CD14-positive monocyte (primary cell): Measurements from ENCODE around the gene KIF1A. TPM values are rescaled to one million over a fixed set of nuclear protein-coding genes. Genes with fewer than 3 reads are reported as not detected.
"Not testable (repeated sequence)": the region's sequence is repeated elsewhere in the genome, so short reads cannot be mapped to it uniquely, and the experiment has no call there.

Experiments
- DNase-seq, 3 donors: peaks; one replicate each; pipeline ENCODE4 v3.0.0-alpha.2; 2011 to 2022
- H2AFZ ChIP-seq: 2 replicates; pipeline ENCODE4 v1.6.0; 2012; ENCODE audit warnings: mild to moderate bottlenecking, low read depth, low read length, inconsistent platforms; ENCODE audit not compliant: insufficient read depth, poor library complexity, severe bottlenecking
- H3K27ac ChIP-seq, 2 donors: 1 replicate in 1 of 2; 2 replicates in 1 of 2; pipeline ENCODE4 v1.5.1; 2012 to 2013; ENCODE audit warnings: low read length in 2 of 2, control low read depth in 1 of 2, inconsistent platforms in 1 of 2, low read depth in 1 of 2, mild to moderate bottlenecking in 1 of 2
- H3K27me3 ChIP-seq, 2 donors: one replicate each; pipeline versions ENCODE4 v1.6.0 to v1.6.1; 2011 to 2013; ENCODE audit warnings: low read length in 2 of 2; ENCODE audit not compliant: control insufficient read depth in 2 of 2, insufficient read depth in 2 of 2
- H3K36me3 ChIP-seq, 2 donors: replicated peaks in 1 of 2; 1 replicate in 1 of 2; 2 replicates in 1 of 2; pipeline versions ENCODE4 v1.5.1 to v1.6.1; 2012 to 2013; ENCODE audit warnings: low read length in 2 of 2, control low read depth in 1 of 2, inconsistent platforms in 1 of 2, mild to moderate bottlenecking in 1 of 2; ENCODE audit not compliant: insufficient read depth in 2 of 2, control insufficient read depth in 1 of 2
- H3K4me1 ChIP-seq, 2 donors: 1 replicate in 1 of 2; 2 replicates in 1 of 2; pipeline versions ENCODE4 v1.5.1 to v1.6.1; 2012 to 2013; ENCODE audit warnings: low read length in 2 of 2, control low read depth in 1 of 2, inconsistent platforms in 1 of 2, mild to moderate bottlenecking in 1 of 2, moderate library complexity in 1 of 2; ENCODE audit not compliant: insufficient read depth in 2 of 2, control insufficient read depth in 1 of 2
- H3K4me2 ChIP-seq: replicated peaks from 2 replicates; pipeline ENCODE3; 2012; ENCODE audit warnings: low read length, moderate library complexity, mild to moderate bottlenecking; ENCODE audit not compliant: poor library complexity, severe bottlenecking; ENCODE audit errors: extremely low read depth
- H3K4me3 ChIP-seq, 3 experiments: fragments of 200-600 bp in 1 of 3; sonication (generic) in 1 of 3; replicated peaks in 1 of 3; 1 replicate in 2 of 3; 2 replicates in 1 of 3; pipeline ENCODE4 v1.5.1; 2011 to 2013; ENCODE audit warnings: low read length in 3 of 3, mild to moderate bottlenecking in 3 of 3, control low read depth in 2 of 3, low read depth in 2 of 3, inconsistent platforms in 1 of 3, moderate library complexity in 1 of 3
- H3K79me2 ChIP-seq: 2 replicates; pipeline ENCODE4 v1.6.0; 2012; ENCODE audit warnings: mild to moderate bottlenecking, control low read depth, inconsistent platforms, low read length, moderate library complexity; ENCODE audit not compliant: insufficient read depth
- H3K9ac ChIP-seq: 2 replicates; pipeline ENCODE4 v1.6.0; 2017; ENCODE audit warnings: low read length, mild to moderate bottlenecking; ENCODE audit not compliant: insufficient read depth, poor library complexity, severe bottlenecking
- H3K9me3 ChIP-seq, 2 donors: replicated peaks in 1 of 2; 1 replicate in 1 of 2; 2 replicates in 1 of 2; pipeline versions ENCODE4 v1.5.1 to v1.6.1; 2012 to 2013; ENCODE audit warnings: low read length in 2 of 2, control low read depth in 1 of 2; ENCODE audit not compliant: control insufficient read depth in 1 of 2, insufficient read depth in 1 of 2
- H4K20me1 ChIP-seq: 2 replicates; pipeline ENCODE4 v1.6.0; 2012; ENCODE audit warnings: mild to moderate bottlenecking, low read length, control low read depth, moderate library complexity; ENCODE audit not compliant: insufficient read depth
- H3K27ac Mint-ChIP-seq, 7 donors: one replicate each; pipeline ENCODE4 v1.8.0; 2020; ENCODE audit warnings: mild to moderate bottlenecking in 7 of 7, mixed read lengths in 7 of 7, moderate library complexity in 6 of 7, inconsistent platforms in 2 of 7
- H3K27me3 Mint-ChIP-seq, 3 donors: one replicate each; pipeline ENCODE4 v1.8.0; 2021 to 2022; ENCODE audit warnings: low read depth in 3 of 3, mild to moderate bottlenecking in 3 of 3, mixed read lengths in 3 of 3, moderate library complexity in 3 of 3, inconsistent platforms in 1 of 3
- H3K36me3 Mint-ChIP-seq, 2 donors: one replicate each; pipeline ENCODE4 v1.8.0; 2020; ENCODE audit warnings: mixed read lengths in 2 of 2, inconsistent platforms in 1 of 2, mild to moderate bottlenecking in 1 of 2
- H3K4me1 Mint-ChIP-seq: one replicate; pipeline ENCODE4 v1.8.0; 2020; ENCODE audit warnings: mild to moderate bottlenecking, mixed read lengths
- H3K4me3 Mint-ChIP-seq, 2 donors: one replicate each; pipeline ENCODE4 v1.8.0; 2020; ENCODE audit warnings: mild to moderate bottlenecking in 2 of 2, mixed read lengths in 2 of 2, moderate library complexity in 1 of 2
- H3K9me3 Mint-ChIP-seq, 7 donors: one replicate each; pipeline ENCODE4 v1.8.0; 2020 to 2022; ENCODE audit warnings: mixed read lengths in 7 of 7, mild to moderate bottlenecking in 6 of 7, moderate library complexity in 6 of 7, inconsistent platforms in 2 of 7
- CTCF ChIP-seq: fragments of 200-600 bp; IDR thresholded peaks from one replicate; pipeline ENCODE4 v1.8.0; 2022; ENCODE audit warnings: antibody characterized with exemption, mild to moderate bottlenecking
- WGBS: methylation state at CpG from one replicate; pipeline ENCODE4 v1.1.5; 2013; ENCODE audit warnings: missing lambda C conversion rate; ENCODE audit not compliant: insufficient coverage; 5-methylcytosine and 5-hydroxymethylcytosine counted together
- intact Hi-C, 2 donors: fragments of 100-400 bp; cut with micrococcal nuclease; formaldehyde crosslinking; loops; one replicate each; pipeline versions ENCODE4 v1.15.0 to v1.15.1; 2023
- polyA plus RNA-seq, 3 donors: library from polyadenylated mRNA; depleted of rRNA in 1 of 3; unstranded in 2 of 3; stranded (reverse) in 1 of 3; fragments of 300-500 nt in 2 of 3; fragments of >200 nt in 1 of 3; fragmentation: Illumina TruSeq in 2 of 3; gene quantifications; 1 replicate in 2 of 3; 2 replicates in 1 of 3; pipeline ENCODE4 v1.2.3, GENCODE V29; 2012 to 2021

KIF1A gene
- polyA plus RNA-seq, 3 donors: not detected

GRCh38 chr2:240846873-240847595, 27.0 kb upstream of the KIF1A start:
- no peak overlapping the region for H3K9ac ChIP-seq
- no peak overlapping the region for H3K4me3 ChIP-seq
- H3K4me1 ChIP-seq: no peaks in the 10 kb centered on the region
- intact Hi-C loops: no loop called here
- Mint-ChIP-seq H3K4me1 (no peaks in the 10 kb centered on the region), H3K27ac (no peak overlapping the region), H3K36me3 (no peaks in the 10 kb centered on the region), H3K4me3 (no peak overlapping the region), H3K27me3 (peaks cover 8 to 10% (median 9%) of the 10 kb centered on the region in 3 donors), H3K9me3 (peaks cover 15 to 30% (median 22%) of the 10 kb centered on the region in 7 donors)
- H4K20me1 ChIP-seq: no peaks in the 10 kb centered on the region
- H3K36me3 ChIP-seq: no peaks in the 10 kb centered on the region
- 83% methylated on average over 1 of the region's 5 CpGs for WGBS
- H3K9me3 ChIP-seq: peaks cover 0 to 14% of the 10 kb centered on the region in 2 donors
- H3K27ac ChIP-seq: no peak overlapping the region
- TF ChIP-seq CTCF: no peak
- no peak overlapping the region for H2AFZ ChIP-seq
- H3K79me2 ChIP-seq: no peaks in the 10 kb centered on the region
- no peak overlapping the region for H3K4me2 ChIP-seq
- H3K27me3 ChIP-seq: no peaks in the 10 kb centered on the region
- DNase-seq: no peak

- WGBS: no CpG with 5 or more reads among the region's 2 CpGs
- H3K27me3 ChIP-seq, H3K27ac ChIP-seq, H3K4me3 Mint-ChIP-seq, H4K20me1 ChIP-seq, H3K9ac ChIP-seq, H3K4me3 ChIP-seq, H3K4me1 Mint-ChIP-seq, H2AFZ ChIP-seq, H3K36me3 ChIP-seq, H3K4me2 ChIP-seq, H3K27ac Mint-ChIP-seq, H3K79me2 ChIP-seq, DNase-seq, intact Hi-C loops, H3K36me3 Mint-ChIP-seq, H3K4me1 ChIP-seq: not testable (repeated sequence)
- peaks cover 0 to 14% of the 10 kb centered on the region in 2 donors for H3K9me3 ChIP-seq
- H3K9me3 Mint-ChIP-seq: peaks cover 15 to 30% (median 22%) of the 10 kb centered on the region in 7 donors
- H3K27me3 Mint-ChIP-seq: peaks cover 8 to 11% (median 10%) of the 10 kb centered on the region in 3 donors
Observed at GRCh38 chr2:240846309-240846708, 26.3 kb upstream of the KIF1A start.
